Measurements from ENCODE around the gene TPST2. TPM values are rescaled to one million over a fixed set of nuclear protein-coding genes. Genes with fewer than 3 reads are reported as not detected.

Gene TPST2
- total and polyA plus RNA-seq, 2 experiments from 2014 or later, result 17.8 to 44.2 TPM

- peaks cover 46% of the 10 kb centered on the region for H3K36me3 ChIP-seq
- H3K4me3 ChIP-seq, result no peak overlapping the region
- H3K4me1 ChIP-seq (ENCODE audit: low read depth), result peaks cover 3% of the 10 kb centered on the region
- no peaks in the 10 kb centered on the region for H3K27me3 ChIP-seq
- H3K9me3 ChIP-seq (ENCODE audit: low read depth), result no peaks in the 10 kb centered on the region
- TF ChIP-seq CTCF (IDR thresholded peaks at IDR 0.05; ENCODE audit: low read depth, low read length), result no peak
- DNase-seq (ENCODE audit: low read depth in 1 of 2, low spot score in 1 of 2), result no peak
- H3K27ac ChIP-seq, result no peak overlapping the region
Measured at GRCh38 chr22:26474682-26475081, 115.2 kb downstream of the TPST2 start.

Other genes starting within 250 kb of the TPST2 start
- gene ASPHD2, start 160.9 kb downstream of the TPST2 start, total RNA-seq, result 1.8 and 3.0 TPM in 2 replicates
- gene ASPHD2, start 160.9 kb downstream of the TPST2 start, polyA plus RNA-seq, result 2.0 and 2.1 TPM in 2 replicates
- 20.9 and 35.9 TPM in 2 replicates for gene HPS4, start 106.3 kb downstream of the TPST2 start, total RNA-seq
- 20.4 and 29.6 TPM in 2 replicates for gene HPS4, start 106.3 kb downstream of the TPST2 start, polyA plus RNA-seq
- gene SRRD, start 106.3 kb downstream of the TPST2 start, total RNA-seq, result 14.1 and 17.0 TPM in 2 replicates
- 22.3 and 41.0 TPM in 2 replicates for gene SRRD, start 106.3 kb downstream of the TPST2 start, polyA plus RNA-seq
- 17.4 and 24.6 TPM in 2 replicates for gene TFIP11, start 77.7 kb downstream of the TPST2 start, total RNA-seq
- gene TFIP11, start 77.7 kb downstream of the TPST2 start, polyA plus RNA-seq, result 25.2 and 25.5 TPM in 2 replicates
- gene CRYBB1, start 27.9 kb upstream of the TPST2 start, total RNA-seq, result 0.11 TPM in 1 of 2 replicates, not detected in the other
- not detected in 2 replicates for gene CRYBB1, start 27.9 kb upstream of the TPST2 start, polyA plus RNA-seq
- gene CRYBA4, start 31.8 kb upstream of the TPST2 start, total RNA-seq, result not detected in 2 replicates
- 0.34 TPM in 1 of 2 replicates, not detected in the other for gene CRYBA4, start 31.8 kb upstream of the TPST2 start, polyA plus RNA-seq
- gene MIAT, start 67.5 kb upstream of the TPST2 start, total RNA-seq, result 0.21 and 0.66 TPM in 2 replicates
- gene MIAT, start 67.5 kb upstream of the TPST2 start, polyA plus RNA-seq, result 0.11 and 0.30 TPM in 2 replicates